GM19372 (cell line): ENCODE data around the gene RBM34.
A peak's percentile ranks its signal among the peaks of the same experiment; 100 is the strongest.
"Not testable (repeated sequence)": the region's sequence is repeated elsewhere in the genome, so short reads cannot be mapped to it uniquely, and the experiment has no call there.

Experiments used
- ATAC-seq: cut with Tn5 transposase; IDR thresholded peaks from one replicate; pipeline ENCODE4 v1.9.1; 2021; ENCODE audit warnings: mild to moderate bottlenecking, low read depth, moderate library complexity; ENCODE audit not compliant: unreplicated experiment

Gene RBM34, protein sequence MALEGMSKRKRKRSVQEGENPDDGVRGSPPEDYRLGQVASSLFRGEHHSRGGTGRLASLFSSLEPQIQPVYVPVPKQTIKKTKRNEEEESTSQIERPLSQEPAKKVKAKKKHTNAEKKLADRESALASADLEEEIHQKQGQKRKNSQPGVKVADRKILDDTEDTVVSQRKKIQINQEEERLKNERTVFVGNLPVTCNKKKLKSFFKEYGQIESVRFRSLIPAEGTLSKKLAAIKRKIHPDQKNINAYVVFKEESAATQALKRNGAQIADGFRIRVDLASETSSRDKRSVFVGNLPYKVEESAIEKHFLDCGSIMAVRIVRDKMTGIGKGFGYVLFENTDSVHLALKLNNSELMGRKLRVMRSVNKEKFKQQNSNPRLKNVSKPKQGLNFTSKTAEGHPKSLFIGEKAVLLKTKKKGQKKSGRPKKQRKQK

DNA sequence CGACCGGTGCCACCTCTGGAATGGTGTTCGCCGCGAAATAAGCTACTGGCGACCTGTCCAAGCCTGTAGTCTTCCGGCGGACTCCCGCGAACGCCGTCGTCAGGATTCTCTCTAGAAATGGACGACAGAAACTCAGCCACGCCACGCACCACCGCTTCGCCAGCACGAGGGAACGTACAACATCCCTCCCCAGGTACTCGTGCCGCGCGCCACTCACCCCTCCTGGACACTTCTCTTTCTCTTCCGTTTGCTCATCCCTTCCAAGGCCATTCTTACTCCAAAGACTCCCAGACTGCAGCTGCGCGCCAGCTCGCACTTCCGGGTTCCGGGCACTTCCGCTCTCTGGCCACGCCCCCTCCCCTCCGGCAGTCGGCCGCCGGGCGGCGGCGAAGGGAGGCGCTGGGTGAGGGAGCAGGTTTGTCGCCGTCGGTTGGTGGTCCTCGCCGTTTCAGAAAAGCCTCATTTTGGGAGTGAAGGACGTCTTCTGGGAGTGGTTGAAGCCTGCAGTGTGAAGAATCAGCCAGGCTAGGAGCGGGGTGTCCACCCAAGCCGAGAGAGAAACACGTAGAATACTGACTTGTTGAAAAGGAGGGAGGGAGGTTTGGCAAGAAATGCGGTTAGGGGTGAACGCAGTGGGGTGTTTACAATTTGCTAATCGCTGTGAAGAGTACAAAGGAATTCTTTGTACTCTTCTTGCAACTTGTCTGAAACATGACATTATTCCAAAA, at the start of gene RBM34:
Gene RBM34 (minus strand): TSS at position 294 of the 728 bp plus-strand sequence. CDS start 24 bp downstream, at position 270.
- peak; percentile 98 for ATAC-seq

DNA sequence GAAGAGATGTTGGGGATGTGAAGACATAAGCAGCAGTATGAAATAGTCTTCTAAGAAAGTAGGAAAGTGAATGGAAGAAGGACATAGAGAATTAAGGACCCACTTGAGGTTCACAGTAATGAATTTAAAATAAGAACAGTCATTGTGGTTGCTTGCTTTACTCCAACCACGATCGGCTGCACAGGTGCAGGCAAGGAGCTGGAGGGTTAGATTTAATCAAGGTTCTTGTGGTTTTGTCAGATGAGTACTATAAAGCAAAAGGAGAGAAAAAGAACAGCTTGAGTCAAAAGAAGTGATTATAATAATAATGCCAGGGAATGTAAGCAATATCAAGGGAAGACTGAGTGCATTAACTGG, 46.1 kb upstream of the RBM34 start:
- no peak for ATAC-seq

DNA sequence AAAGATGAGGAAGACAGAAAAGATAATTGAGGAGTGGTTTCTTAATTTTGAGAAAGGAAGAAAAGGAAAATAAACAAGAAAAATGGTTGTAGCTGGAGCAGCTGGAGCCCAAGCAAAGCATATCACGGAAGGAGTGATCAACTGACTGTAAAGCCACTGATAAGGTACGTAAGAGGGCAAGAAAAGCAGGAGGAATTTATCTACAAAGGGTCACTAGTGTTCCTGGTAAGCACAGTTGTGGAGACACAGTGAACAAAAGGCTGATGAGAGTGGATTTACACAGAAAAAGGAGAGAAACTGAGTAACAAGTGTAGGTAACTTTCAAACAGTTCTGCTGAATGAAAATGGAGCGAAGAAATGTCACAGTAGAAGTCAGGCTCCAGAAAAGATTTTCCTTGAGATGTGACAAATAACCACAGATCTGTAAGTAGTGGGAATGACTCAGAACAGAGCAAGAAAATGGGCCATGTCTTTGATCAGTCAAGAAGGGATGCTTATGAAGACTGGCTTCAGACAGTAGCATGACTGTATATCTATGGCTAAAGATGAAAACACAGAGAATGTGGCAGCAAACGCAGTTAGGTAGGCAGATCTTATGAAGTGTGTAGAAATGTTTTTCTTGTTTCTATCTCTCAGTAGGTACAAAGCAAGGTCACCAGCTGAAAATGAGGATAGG, 45.6 kb upstream of the RBM34 start:
- no peak for ATAC-seq

DNA sequence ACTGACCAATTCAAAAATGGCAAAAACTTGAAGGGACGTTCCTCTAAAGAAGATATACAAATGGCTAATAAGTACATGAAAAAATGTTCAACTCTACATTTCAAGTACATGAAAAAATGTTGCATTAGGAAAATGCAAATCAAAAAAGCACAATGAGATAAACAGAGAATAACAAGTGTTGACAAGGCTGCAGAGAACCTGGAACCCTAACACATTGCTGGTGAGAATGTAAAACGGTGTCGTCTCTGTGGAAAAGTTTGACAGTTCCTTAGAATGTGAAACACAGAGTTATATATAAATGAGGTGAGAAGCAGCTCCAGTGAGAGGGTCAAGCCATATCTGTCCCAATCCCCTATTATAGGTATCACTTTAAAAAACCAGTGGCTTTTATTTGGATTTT, 44.6 kb upstream of the RBM34 start:
- ATAC-seq, result no peak

DNA sequence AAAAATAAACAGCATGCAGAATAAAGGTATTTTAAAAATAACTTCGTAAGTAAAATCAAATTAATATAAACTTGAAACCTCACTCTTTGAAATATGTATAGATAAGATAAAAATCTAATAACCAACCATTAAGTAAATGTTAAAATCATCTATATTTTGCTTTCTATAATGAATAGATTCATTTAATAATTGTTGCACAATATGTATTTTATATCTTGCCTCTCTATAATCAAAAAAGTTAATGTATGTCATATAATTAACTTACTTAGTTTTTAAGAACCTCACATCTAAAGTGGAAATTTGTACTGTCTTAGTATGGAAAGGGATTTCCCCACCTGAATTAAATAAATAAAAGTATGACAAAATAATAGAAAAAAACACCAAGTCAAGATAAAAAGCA, 42.4 kb upstream of the RBM34 start:
- no peak for ATAC-seq

DNA sequence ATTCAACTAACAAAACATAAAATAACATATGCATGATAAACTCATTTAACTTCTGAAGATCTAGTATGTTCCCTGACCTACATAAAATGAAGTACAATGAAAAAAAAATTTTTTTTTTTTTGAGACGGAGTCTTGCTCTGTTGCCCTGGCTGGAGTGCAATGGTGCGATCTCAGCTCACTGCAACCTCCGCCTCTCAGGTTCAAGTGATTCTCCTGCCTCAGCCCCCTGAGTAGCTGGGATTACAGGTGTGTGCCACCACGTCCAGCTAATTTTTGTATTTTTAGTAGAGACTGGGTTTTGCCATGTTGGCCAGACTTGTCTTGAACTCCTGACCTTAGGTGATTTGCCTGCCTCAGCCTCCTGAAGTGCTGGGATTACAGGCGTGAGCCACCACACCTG, 41.4 kb upstream of the RBM34 start:
- not testable (repeated sequence) for ATAC-seq

DNA sequence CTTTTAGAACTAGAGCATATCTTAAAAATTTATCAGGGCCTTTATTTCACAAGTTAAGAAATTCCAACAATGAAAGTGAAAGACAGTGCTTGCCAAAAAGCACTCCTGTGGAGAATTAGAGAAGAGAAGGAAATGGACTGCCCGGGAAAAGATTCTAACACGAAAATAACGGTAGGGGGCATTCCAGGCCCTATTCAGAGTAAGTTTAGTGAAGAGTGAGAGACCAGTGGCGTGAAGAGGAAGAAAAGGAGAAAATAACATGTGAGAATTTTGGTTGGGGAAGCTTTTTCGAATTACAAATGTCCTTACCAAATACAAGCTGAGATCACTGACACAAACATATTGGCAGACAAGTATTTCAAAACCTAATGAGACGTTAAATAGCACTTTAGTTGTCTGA, 38.4 kb upstream of the RBM34 start:
- ATAC-seq, result no peak

DNA sequence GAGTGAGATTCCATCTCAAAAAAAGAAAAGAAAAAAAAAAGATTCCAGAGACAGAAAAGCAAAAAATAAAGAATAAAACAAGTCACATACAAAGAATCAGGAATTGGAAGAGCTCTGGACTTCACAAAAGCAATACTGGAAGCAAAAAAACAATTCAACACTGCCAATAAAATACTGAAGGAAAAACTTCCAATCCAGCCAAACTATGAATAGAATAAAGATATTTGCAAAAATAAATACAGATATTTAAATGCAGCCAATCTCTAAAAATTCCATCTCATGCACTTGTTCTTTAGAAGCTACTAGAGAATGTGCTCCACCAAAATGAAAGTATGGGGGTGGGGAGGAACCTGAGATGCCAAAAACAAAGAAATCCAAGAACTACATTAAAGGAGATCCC, 29.4 kb upstream of the RBM34 start:
- ATAC-seq, result no peak

DNA sequence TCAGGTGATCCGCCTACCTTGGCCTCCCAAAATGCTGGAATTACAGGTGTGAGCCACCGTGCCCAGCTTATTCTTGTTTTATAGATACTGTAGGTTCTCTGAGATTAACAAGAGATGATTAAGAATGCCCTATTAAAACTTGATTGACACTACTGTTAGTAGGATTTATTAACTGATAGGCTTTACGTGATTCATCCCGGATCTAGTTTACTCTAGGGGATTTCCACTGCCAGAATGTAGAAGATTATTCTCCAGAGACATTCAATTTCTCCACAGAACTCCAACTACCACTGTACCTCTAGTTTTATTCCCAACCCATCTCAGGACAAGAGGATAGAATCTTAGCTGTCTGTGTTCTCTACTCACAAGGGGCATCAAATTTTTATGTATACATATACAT, 26.3 kb upstream of the RBM34 start:
- no peak for ATAC-seq

DNA sequence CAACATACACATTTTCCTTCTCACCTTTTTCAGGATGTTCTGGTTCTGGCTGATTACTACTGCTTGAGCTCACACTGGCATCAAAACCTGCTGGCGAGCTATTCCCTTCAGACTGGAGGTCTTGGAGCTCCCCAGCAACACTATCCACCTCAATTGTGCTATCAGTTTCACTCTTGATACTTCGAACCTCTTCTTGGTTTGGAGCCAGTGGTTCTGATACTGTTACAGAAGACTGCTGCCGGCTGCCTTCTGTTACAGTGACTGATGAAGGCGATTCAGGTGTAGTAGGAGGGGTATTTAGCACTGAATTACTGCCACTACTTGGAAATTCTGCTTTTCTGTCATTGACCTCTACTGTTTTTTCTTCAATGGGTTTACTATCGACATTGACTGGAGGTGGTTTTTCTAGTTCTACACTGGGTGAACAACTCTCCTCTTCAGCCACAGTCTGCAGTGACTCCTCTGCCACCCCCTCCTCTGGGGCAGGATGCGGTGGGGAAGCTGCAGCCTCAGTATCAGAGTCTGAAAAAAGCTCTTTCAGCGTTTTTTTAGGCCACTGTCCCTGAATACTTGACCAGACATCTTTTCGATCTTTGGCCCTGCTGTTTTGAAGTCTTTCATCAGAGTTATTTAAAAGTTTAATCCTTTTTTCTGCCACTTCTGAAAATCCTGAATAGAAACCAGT, 20.7 kb upstream of the RBM34 start:
- ATAC-seq, result no peak

DNA sequence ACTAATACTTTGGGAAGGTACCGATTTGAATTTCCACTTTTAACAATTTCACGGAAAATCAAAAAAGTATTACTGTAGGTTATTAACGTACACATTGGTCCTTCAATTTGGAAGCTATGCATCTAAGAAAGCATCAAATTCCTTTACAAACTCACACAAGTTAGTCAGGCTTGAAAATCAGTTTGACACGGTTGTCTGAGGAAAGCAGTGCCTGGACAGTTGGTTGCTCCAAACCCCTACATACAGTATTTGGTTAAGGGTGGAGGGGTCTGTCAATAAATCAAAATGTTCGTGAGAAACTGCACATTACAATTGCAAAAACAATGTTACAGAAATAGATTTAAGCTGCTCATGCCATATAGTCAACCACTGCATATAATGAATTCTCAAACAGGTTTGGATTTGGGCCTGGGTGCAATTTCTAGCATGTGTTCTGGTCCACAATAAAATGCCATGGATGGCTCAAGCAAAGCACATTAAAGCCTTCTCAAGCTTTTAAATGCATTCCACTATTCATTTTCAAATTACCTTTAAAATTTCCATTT, 19.9 kb upstream of the RBM34 start:
- ATAC-seq, result no peak

DNA sequence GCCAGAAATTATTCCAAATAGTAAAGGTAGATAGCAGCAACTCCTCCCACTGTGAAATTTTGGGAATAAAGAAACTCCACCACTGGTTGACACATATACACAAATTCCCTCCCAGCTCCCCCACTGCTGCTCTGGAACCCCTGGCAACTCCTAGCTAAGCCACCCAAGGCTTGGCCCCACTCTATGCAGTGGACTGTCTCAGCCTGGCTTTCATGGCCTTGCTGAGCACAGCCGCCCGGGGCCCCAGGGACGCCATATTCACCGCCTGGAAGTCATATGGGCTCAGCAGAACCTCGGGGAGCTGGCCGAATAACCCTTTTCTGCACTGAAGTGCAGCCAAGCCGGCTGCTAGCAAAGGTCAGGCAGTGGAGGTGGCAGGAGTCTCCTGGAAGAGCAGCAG, 15.4 kb upstream of the RBM34 start:
- ATAC-seq, result no peak

DNA sequence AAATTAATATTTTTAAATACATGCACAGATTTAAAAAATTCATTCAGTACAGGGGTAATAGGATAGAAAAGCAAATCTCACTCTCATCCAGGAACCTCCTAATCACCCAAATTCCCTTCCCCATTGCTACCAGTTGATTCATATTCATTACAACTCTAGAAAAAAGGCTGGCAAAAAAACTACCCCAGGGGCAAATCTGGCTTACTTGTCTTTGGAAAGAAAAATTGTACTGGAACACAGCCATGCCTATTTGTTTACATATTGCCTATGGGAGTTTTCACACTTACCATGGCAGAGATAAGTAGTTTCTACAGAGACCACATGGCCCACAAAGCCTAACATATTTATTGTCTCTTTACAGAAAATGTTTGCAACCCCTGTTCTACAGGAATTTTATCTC, 8.9 kb upstream of the RBM34 start:
- ATAC-seq, result no peak

DNA sequence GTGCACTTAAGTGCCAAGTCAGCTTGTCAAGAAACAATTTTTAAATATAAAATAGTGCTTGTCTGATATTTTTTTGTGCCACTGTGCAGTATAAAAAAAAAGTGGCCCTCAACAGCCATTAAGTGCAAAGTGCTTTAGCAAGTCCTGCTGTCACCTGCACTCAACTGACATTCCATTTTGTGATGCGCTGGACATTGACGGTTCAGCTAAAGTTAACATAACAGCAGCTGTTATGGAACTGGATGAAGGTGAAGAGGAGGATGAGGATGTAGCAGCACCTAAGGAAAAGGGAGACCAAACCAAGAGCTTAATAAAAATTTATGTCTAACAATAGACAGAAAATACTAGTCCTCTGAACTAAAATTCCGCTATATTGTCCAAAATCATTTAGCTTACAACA, 7.3 kb upstream of the RBM34 start:
- no peak for ATAC-seq

DNA sequence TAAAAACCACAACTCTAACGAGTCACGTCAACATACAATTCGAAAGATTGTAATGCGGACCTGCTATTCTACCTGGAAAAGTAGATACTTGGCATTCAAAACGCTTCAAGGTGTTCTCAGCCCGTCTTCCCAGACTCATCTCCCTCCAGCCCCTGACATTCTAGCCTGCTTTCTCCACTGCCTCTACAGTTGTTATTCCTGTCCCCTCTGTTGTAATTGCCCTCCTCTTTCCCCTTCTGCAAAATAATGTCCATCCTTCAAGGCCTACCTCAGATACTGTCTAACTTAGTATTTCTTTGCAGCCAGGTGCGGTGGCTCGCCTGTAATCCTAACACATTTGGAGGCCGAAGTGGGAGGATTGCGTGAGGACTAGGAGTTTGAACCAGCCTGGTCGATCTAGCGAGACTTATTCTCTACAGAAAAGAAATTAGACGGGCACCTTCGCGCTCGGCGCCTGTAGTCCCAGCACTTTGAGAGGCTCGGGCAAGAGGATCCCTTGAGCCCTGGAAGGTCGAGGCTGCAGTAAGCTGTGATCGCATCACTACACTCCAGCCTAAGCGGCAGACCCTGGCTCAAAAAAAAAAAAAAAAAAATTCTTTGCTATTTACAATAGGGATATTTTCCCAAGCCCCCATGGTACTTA, 756 bp upstream of the RBM34 start:
- ATAC-seq, result no peak

DNA sequence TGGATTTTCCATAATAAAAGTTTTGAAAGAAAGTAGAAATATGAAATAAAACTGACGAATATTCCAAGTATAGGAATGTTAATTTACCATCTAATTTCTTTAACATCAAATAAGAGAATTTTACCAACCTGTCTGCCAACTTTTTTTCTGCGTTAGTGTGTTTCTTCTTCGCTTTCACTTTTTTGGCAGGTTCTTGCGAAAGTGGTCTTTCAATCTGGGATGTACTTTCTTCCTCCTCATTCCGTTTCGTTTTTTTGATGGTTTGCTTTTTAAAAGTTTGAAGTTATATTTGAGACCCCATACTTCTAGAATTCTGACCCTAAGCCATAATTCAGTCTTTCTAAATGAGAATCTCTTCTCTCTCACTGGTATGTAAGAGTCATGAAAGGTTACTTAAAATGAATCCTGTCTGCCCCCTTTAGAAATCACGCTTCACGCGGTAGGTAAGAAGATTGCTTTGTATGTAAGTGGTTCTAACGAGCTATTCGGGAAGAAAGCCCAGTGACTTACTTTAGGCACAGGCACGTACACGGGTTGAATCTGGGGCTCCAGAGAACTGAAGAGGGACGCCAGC, 580 bp downstream of the RBM34 start:
- ATAC-seq, result peak; percentile 26

DNA sequence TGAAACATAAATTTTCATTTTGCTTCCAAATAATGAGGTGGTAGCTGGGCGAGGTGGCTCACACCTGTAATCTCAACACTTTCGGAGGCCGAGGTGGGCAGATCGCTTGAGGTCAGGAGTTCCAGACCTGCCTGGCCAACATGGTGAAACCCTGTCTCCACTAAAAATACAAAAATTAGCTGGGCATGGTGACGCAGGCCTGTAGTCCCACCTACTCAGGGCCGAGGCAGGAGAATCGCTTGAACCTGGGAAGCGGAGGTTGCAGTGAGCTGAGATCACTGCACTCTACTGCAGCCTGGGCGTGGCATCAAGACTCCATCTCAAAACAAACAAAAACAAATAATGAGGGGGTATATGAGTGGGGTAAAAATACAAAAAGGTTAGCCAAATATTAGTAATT, 1.1 kb downstream of the RBM34 start:
- not testable (repeated sequence) for ATAC-seq

DNA sequence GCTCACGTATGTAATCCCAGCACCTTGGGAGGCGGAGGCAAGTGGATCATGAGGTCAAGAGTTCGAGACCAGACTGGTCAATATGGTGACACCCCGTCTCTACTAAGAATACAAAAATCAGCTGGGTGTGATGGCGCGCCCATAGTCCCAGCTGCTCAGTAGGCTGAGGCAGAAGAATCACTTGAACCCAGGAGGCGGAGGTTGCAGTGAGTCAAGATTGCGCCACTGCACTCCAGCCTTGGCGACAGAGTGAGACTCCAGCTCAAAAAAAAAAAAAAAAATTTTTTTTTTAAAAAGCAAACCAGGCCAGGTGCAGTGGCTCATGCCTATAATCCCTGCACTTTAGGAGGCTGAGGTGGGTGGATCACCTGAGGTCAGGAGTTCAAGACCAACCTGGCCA, 1.8 kb downstream of the RBM34 start:
- ATAC-seq, result not testable (repeated sequence)

DNA sequence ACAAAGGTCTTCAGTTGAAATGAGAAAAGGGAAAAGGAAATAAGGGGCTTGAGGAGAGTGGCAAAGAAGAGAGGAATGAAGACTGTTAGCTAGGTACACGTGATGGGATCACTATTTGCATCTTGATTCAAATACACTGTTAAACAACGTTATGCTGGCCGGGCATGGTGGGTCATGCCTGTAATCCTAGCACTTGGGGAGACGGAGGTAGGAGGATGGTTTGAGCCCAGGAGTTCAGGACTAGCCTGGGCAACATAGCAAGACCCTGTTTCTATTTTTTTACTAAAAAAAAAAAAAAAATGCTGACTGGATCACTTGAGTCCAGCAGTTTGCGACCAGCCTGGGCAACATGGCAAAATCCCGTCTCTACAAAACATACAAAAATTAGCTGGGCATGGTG, 2.4 kb downstream of the RBM34 start:
- ATAC-seq, result no peak

DNA sequence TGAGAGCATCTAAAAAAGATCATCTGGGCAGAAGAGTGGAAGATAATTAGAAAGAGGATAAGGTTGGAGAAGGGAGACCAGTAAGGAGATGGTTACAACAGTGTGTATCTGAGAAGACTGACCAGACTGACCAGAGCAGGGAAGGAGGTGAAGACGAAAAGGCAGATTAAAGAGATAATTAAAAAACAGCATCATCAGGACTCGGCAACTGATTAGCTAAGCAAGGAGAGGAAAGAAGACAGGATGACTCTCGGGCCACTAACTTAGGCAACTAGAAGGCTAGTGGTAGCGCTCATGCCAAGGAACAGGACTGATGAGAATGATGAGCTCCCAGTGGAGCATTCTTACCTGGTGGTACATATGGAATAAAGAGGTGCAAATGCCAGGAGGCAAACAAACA, 3.9 kb downstream of the RBM34 start:
- no peak for ATAC-seq
